A549 (cell line): ENCODE measurements around the gene DIP2C.

Experiments
- ESRRA ChIP-seq: fragments of 150-350 bp; IDR thresholded peaks from 2 replicates; pipeline ENCODE4 v1.6.1; 2014; ENCODE audit warnings: mild to moderate bottlenecking, low read length, borderline replicate concordance
- FOSL2 ChIP-seq, 2 experiments: fragments of 450-650 bp in 1 of 2; fragments of >200 bp in 1 of 2; sonication (Bioruptor Twin) in 1 of 2; formaldehyde crosslinking; IDR thresholded peaks; 2 replicates each; pipeline versions ENCODE4 v1.5.0 to v1.6.1; 2016 to 2020; ENCODE audit warnings: mild to moderate bottlenecking in 1 of 2, moderate library complexity in 1 of 2
- JUNB ChIP-seq: fragments of >200 bp; sonication (Bioruptor Twin); formaldehyde crosslinking; IDR thresholded peaks from 2 replicates; pipeline ENCODE4 v1.6.1; 2016
- PHF8 ChIP-seq: fragments of 200-600 bp; sonication (generic); IDR thresholded peaks from 2 replicates; pipeline ENCODE4 v1.6.1; 2016; ENCODE audit warnings: low read depth, mild to moderate bottlenecking, antibody characterized with exemption, moderate library complexity, borderline replicate concordance
- POLR2A ChIP-seq: IDR thresholded peaks from 2 replicates; pipeline ENCODE4 v1.6.1; 2012; ENCODE audit warnings: mild to moderate bottlenecking, low read length
- POLR2AphosphoS2 ChIP-seq: conservative IDR thresholded peaks from 2 replicates; pipeline ENCODE4 v1.6.1; 2012; ENCODE audit warnings: low read length, improper control_type of control experiment, inconsistent platforms
- RARB ChIP-seq: fragments of 250-450 bp; sonication (Bioruptor Pico); IDR thresholded peaks from 2 replicates; pipeline ENCODE4 v1.8.0; 2021; ENCODE audit warnings: mild to moderate bottlenecking, moderate library complexity
- TF ChIP-seq, protein P1 (sequence below): fragments of 200-600 bp; sonication (generic); IDR thresholded peaks from 2 replicates; pipeline ENCODE4 v1.6.1; 2016; ENCODE audit warnings: antibody characterized with exemption, mild to moderate bottlenecking, moderate library complexity
- TF ChIP-seq, protein P2 (sequence below): fragments of >200 bp; sonication (Bioruptor Twin); formaldehyde crosslinking; IDR thresholded peaks from 3 replicates; pipeline ENCODE4 v1.5.1; 2016
- TF ChIP-seq, protein P3 (sequence below): fragments of >200 bp; sonication (Bioruptor Twin); formaldehyde crosslinking; IDR thresholded peaks from 3 replicates; pipeline ENCODE4 v1.6.1; 2016

DNA sequence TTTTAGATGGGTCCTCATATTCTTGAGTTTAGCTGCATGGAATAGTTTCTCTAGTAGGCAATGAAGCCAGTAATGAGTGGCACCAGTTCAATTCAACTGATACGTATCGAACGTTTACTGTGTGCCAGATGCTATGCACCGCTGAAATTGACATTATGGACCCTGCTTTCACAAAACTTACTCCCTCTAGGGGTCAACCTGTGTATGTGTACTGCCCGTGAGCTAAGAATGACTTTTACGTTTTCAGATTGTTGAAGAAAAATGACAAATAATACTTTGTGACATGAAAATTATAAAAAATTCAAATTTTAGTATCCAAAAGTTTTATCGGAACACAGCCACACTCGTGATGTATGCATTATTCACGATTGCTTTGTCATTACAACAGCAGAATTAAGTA, 458.7 kb downstream of the DIP2C start:
- TF ChIP-seq, protein P1, sequence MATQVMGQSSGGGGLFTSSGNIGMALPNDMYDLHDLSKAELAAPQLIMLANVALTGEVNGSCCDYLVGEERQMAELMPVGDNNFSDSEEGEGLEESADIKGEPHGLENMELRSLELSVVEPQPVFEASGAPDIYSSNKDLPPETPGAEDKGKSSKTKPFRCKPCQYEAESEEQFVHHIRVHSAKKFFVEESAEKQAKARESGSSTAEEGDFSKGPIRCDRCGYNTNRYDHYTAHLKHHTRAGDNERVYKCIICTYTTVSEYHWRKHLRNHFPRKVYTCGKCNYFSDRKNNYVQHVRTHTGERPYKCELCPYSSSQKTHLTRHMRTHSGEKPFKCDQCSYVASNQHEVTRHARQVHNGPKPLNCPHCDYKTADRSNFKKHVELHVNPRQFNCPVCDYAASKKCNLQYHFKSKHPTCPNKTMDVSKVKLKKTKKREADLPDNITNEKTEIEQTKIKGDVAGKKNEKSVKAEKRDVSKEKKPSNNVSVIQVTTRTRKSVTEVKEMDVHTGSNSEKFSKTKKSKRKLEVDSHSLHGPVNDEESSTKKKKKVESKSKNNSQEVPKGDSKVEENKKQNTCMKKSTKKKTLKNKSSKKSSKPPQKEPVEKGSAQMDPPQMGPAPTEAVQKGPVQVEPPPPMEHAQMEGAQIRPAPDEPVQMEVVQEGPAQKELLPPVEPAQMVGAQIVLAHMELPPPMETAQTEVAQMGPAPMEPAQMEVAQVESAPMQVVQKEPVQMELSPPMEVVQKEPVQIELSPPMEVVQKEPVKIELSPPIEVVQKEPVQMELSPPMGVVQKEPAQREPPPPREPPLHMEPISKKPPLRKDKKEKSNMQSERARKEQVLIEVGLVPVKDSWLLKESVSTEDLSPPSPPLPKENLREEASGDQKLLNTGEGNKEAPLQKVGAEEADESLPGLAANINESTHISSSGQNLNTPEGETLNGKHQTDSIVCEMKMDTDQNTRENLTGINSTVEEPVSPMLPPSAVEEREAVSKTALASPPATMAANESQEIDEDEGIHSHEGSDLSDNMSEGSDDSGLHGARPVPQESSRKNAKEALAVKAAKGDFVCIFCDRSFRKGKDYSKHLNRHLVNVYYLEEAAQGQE: no peak
- TF ChIP-seq PHF8 (no peak), RARB (CRISPR knock-in tag) (no peak), POLR2AphosphoS2 (no peak), POLR2A (no peak), FOSL2 (IDR thresholded peaks at IDR 0.05) (no peak), FOSL2 (CRISPR knock-in tag; IDR thresholded peaks at IDR 0.05) (no peak), JUNB (no peak), ESRRA (no peak)
- TF ChIP-seq, protein P2, sequence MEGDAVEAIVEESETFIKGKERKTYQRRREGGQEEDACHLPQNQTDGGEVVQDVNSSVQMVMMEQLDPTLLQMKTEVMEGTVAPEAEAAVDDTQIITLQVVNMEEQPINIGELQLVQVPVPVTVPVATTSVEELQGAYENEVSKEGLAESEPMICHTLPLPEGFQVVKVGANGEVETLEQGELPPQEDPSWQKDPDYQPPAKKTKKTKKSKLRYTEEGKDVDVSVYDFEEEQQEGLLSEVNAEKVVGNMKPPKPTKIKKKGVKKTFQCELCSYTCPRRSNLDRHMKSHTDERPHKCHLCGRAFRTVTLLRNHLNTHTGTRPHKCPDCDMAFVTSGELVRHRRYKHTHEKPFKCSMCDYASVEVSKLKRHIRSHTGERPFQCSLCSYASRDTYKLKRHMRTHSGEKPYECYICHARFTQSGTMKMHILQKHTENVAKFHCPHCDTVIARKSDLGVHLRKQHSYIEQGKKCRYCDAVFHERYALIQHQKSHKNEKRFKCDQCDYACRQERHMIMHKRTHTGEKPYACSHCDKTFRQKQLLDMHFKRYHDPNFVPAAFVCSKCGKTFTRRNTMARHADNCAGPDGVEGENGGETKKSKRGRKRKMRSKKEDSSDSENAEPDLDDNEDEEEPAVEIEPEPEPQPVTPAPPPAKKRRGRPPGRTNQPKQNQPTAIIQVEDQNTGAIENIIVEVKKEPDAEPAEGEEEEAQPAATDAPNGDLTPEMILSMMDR: peak; percentile 48
- TF ChIP-seq, protein P3, sequence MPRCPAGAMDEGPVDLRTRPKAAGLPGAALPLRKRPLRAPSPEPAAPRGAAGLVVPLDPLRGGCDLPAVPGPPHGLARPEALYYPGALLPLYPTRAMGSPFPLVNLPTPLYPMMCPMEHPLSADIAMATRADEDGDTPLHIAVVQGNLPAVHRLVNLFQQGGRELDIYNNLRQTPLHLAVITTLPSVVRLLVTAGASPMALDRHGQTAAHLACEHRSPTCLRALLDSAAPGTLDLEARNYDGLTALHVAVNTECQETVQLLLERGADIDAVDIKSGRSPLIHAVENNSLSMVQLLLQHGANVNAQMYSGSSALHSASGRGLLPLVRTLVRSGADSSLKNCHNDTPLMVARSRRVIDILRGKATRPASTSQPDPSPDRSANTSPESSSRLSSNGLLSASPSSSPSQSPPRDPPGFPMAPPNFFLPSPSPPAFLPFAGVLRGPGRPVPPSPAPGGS: no peak
